HCEC 1CT (cell line): ENCODE results near the gene CLSTN3.
"Not testable (repeated sequence)": the region's sequence is repeated elsewhere in the genome, so short reads cannot be mapped to it uniquely, and the experiment has no call there.

Experiments
- DNase-seq: peaks from one replicate; pipeline ENCODE4 v3.0.0-alpha.2; 2017

The CLSTN3 gene

GRCh38 chr12:7154042-7154441 lies 23.9 kb downstream of the CLSTN3 start:
- DNase-seq: no peak

GRCh38 chr12:7154901-7155470 lies 24.8 kb downstream of the CLSTN3 start:
- DNase-seq: no peak

- DNase-seq: no peak
Observed at GRCh38 chr12:7155471-7156034, 25.4 kb downstream of the CLSTN3 start.

- DNase-seq: no peak
Observed at GRCh38 chr12:7156259-7157197, 26.4 kb downstream of the CLSTN3 start.

GRCh38 chr12:7157391-7157790 lies 27.2 kb downstream of the CLSTN3 start:
- no peak for DNase-seq

GRCh38 chr12:7158781-7159609 lies 28.8 kb downstream of the CLSTN3 start:
- no peak for DNase-seq

GRCh38 chr12:7160183-7160582 lies 30.0 kb downstream of the CLSTN3 start:
- no peak for DNase-seq

GRCh38 chr12:7161327-7161726 lies 31.2 kb downstream of the CLSTN3 start:
- no peak for DNase-seq

GRCh38 chr12:7161811-7162210 lies 31.6 kb downstream of the CLSTN3 start:
- no peak for DNase-seq

GRCh38 chr12:7162691-7163114 lies 32.5 kb downstream of the CLSTN3 start:
- DNase-seq: no peak

- DNase-seq: no peak
Observed at GRCh38 chr12:7169951-7170350, 39.8 kb downstream of the CLSTN3 start.

- DNase-seq: no peak
Observed at GRCh38 chr12:7171854-7172253, 41.7 kb downstream of the CLSTN3 start.

GRCh38 chr12:7175493-7175892 lies 45.3 kb downstream of the CLSTN3 start:
- DNase-seq: peak; percentile 73

- no peak for DNase-seq
Observed at GRCh38 chr12:7176595-7176994, 46.4 kb downstream of the CLSTN3 start.

GRCh38 chr12:7178481-7178880 lies 48.3 kb downstream of the CLSTN3 start:
- no peak for DNase-seq

- DNase-seq: no peak
Observed at GRCh38 chr12:7180685-7181084, 50.5 kb downstream of the CLSTN3 start.

- DNase-seq: not testable (repeated sequence)
Observed at GRCh38 chr12:7186058-7186457, 55.9 kb downstream of the CLSTN3 start.

GRCh38 chr12:7188562-7189397 lies 58.6 kb downstream of the CLSTN3 start:
- peak; percentile 71 for DNase-seq

- peak; percentile 93 for DNase-seq
Observed at GRCh38 chr12:7189398-7190267, 59.5 kb downstream of the CLSTN3 start, which contains the start of gene PEX5. Gene PEX5 (plus strand): TSS chr12:7189686. CDS start chr12:7190378, 692 bp downstream.

GRCh38 chr12:7190268-7191055 lies 60.3 kb downstream of the CLSTN3 start:
- DNase-seq: no peak
